ENCODE results near the gene GLB1L.

Gene GLB1L

GRCh38 chr2:219234331-219234730 lies 10.9 kb downstream of the GLB1L start:
- no peak overlapping the region for H3K4me3 ChIP-seq (replicated peaks in 1 of 2; ENCODE audit: low read depth in 2 of 2, low read length in 2 of 2)
- DNase-seq (ENCODE audit: low read depth in 2 of 2), result no peak
- TF ChIP-seq, protein P1, sequence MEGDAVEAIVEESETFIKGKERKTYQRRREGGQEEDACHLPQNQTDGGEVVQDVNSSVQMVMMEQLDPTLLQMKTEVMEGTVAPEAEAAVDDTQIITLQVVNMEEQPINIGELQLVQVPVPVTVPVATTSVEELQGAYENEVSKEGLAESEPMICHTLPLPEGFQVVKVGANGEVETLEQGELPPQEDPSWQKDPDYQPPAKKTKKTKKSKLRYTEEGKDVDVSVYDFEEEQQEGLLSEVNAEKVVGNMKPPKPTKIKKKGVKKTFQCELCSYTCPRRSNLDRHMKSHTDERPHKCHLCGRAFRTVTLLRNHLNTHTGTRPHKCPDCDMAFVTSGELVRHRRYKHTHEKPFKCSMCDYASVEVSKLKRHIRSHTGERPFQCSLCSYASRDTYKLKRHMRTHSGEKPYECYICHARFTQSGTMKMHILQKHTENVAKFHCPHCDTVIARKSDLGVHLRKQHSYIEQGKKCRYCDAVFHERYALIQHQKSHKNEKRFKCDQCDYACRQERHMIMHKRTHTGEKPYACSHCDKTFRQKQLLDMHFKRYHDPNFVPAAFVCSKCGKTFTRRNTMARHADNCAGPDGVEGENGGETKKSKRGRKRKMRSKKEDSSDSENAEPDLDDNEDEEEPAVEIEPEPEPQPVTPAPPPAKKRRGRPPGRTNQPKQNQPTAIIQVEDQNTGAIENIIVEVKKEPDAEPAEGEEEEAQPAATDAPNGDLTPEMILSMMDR (IDR thresholded peaks at IDR 0.05; ENCODE audit: low read depth, low read length), result no peak

DNA sequence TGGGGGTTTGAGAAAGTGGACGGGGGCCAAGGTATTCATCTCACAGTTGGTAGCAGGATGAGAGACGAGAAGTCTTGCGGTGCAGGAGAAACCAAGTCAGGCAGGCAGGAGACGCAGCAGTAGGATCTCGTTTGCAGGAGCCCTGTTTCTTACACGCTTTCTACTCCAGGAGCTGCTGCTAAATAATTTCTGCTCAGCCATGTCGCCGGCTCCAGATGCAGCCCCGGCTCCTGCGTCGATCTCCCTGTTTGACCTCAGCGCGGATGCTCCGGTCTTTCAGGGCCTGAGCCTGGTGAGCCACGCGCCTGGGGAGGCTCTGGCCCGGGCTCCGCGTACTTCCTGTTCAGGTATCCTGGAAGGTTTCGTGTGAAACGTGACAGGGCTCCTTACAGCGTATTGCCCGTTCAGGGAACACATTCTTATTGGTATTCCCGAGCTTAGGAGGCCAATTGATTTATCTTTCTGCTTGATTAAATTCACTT lies 15.1 kb downstream of the GLB1L start:
- peak; percentile 53 to 57 for DNase-seq (ENCODE audit: low read depth in 2 of 2)
- peak overlapping the region; percentile 80 to 91 for H3K4me3 ChIP-seq (replicated peaks in 1 of 2; ENCODE audit: low read depth in 2 of 2, low read length in 2 of 2)
- TF ChIP-seq, protein P1 (IDR thresholded peaks at IDR 0.05; ENCODE audit: low read depth, low read length), result no peak

- peak; percentile 99 for DNase-seq (ENCODE audit: low read depth in 2 of 2)
- peak within 1 kb of the TSS; percentile 90 to 91 for H3K4me3 ChIP-seq (replicated peaks in 1 of 2; ENCODE audit: low read depth in 2 of 2, low read length in 2 of 2)
- TF ChIP-seq, protein P1 (IDR thresholded peaks at IDR 0.05; ENCODE audit: low read depth, low read length), result no peak
These were observed 15.8 kb downstream of the GLB1L start, which contains the start of the genes ANKZF1 and ATG9A for GRCh38 chr2:219229305-219230058. Gene ANKZF1, plus strand, starts transcription at chr2:219229806. Its CDS starts 452 bp downstream, at chr2:219230258. Gene ATG9A, minus strand, starts transcription at chr2:219229636. Its CDS starts 1,612 bp downstream, at chr2:219228024.

DNA sequence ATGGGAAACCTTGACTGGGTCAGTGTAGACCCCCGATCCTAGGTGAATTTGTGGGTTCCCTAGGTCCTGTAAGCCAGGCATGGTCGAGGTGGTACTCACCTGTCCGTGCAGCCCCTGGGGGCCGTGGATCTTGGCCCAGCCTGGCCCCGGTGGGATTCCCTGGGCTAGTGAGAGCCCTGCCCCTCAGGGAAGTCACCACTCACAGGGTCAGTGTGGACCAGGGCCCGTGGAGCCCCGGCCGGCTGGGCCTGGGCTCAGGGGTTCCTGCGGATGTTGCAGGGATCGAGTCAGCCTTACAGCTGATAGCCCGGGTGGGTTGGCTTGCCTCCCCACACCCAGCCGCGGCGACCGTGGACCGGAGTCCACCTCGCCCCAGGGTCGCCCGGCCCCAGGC lies 16.3 kb downstream of the GLB1L start:
- H3K4me3 ChIP-seq (replicated peaks in 1 of 2; ENCODE audit: low read depth in 2 of 2, low read length in 2 of 2), result peak overlapping the region; percentile 90 to 91
- TF ChIP-seq, protein P1 (IDR thresholded peaks at IDR 0.05; ENCODE audit: low read depth, low read length), result no peak
- no peak for DNase-seq (ENCODE audit: low read depth in 2 of 2)

GRCh38 chr2:219228041-219228910 lies 17.0 kb downstream of the GLB1L start:
- DNase-seq (ENCODE audit: low read depth in 2 of 2), result peak in 1 of 2 donors; percentile 21
- TF ChIP-seq, protein P1 (IDR thresholded peaks at IDR 0.05; ENCODE audit: low read depth, low read length), result no peak
- peak overlapping the region; percentile 90 to 91 for H3K4me3 ChIP-seq (replicated peaks in 1 of 2; ENCODE audit: low read depth in 2 of 2, low read length in 2 of 2)

- DNase-seq (ENCODE audit: low read depth in 2 of 2), result no peak
- TF ChIP-seq, protein P1 (IDR thresholded peaks at IDR 0.05; ENCODE audit: low read depth, low read length), result no peak
- no peak overlapping the region for H3K4me3 ChIP-seq (replicated peaks in 1 of 2; ENCODE audit: low read depth in 2 of 2, low read length in 2 of 2)
These were observed 19.9 kb downstream of the GLB1L start for GRCh38 chr2:219225350-219225749.
